Measurements from ENCODE around the gene SLC4A5. TPM values are rescaled to one million over a fixed set of nuclear protein-coding genes. Genes with fewer than 3 reads are reported as not detected.
"Not testable (repeated sequence)": the region's sequence is repeated elsewhere in the genome, so short reads cannot be mapped to it uniquely, and the experiment has no call there.

The SLC4A5 gene
- total RNA-seq, 1 experiment from 2014 or later, result not detected

- no peak for DNase-seq (ENCODE audit: low read depth)
Observed at GRCh38 chr2:74366036-74366435, 22.8 kb upstream of the SLC4A5 start.

- no peak for DNase-seq (ENCODE audit: low read depth)
Observed at GRCh38 chr2:74364533-74365505, 21.6 kb upstream of the SLC4A5 start.

GRCh38 chr2:74361327-74361726, 18.1 kb upstream of the SLC4A5 start:
- DNase-seq (ENCODE audit: low read depth), result no peak

GRCh38 chr2:74357627-74358026, 14.4 kb upstream of the SLC4A5 start:
- no peak for DNase-seq (ENCODE audit: low read depth)

GRCh38 chr2:74349889-74350288, 6.7 kb upstream of the SLC4A5 start:
- no peak for DNase-seq (ENCODE audit: low read depth)

- no peak for DNase-seq (ENCODE audit: low read depth)
Observed at GRCh38 chr2:74347742-74348141, 4.5 kb upstream of the SLC4A5 start.

GRCh38 chr2:74347303-74347702, 4.1 kb upstream of the SLC4A5 start:
- no peak for DNase-seq (ENCODE audit: low read depth)

- no peak for DNase-seq (ENCODE audit: low read depth)
Observed at GRCh38 chr2:74345272-74345943, 2.2 kb upstream of the SLC4A5 start.

GRCh38 chr2:74336227-74336626, 7.0 kb downstream of the SLC4A5 start:
- DNase-seq (ENCODE audit: low read depth), result not testable (repeated sequence)

- DNase-seq (ENCODE audit: low read depth), result peak; percentile 60
Observed at GRCh38 chr2:74334931-74335333, 8.3 kb downstream of the SLC4A5 start.

GRCh38 chr2:74333896-74334586, 9.2 kb downstream of the SLC4A5 start:
- no peak for DNase-seq (ENCODE audit: low read depth)

GRCh38 chr2:74333175-74333574, 10.0 kb downstream of the SLC4A5 start:
- peak; percentile 32 for DNase-seq (ENCODE audit: low read depth)

GRCh38 chr2:74332550-74333174, 10.6 kb downstream of the SLC4A5 start:
- no peak for DNase-seq (ENCODE audit: low read depth)

GRCh38 chr2:74328573-74328972, 14.6 kb downstream of the SLC4A5 start:
- DNase-seq (ENCODE audit: low read depth), result no peak

GRCh38 chr2:74328074-74328473, 15.1 kb downstream of the SLC4A5 start:
- no peak for DNase-seq (ENCODE audit: low read depth)

GRCh38 chr2:74327627-74328026, 15.6 kb downstream of the SLC4A5 start:
- no peak for DNase-seq (ENCODE audit: low read depth)

- DNase-seq (ENCODE audit: low read depth), result no peak
Observed at GRCh38 chr2:74327199-74327598, 16.0 kb downstream of the SLC4A5 start.

- no peak for DNase-seq (ENCODE audit: low read depth)
Observed at GRCh38 chr2:74325815-74326214, 17.4 kb downstream of the SLC4A5 start.

GRCh38 chr2:74321737-74322136, 21.5 kb downstream of the SLC4A5 start:
- peak; percentile 5 for DNase-seq (ENCODE audit: low read depth)

GRCh38 chr2:74317701-74318100, 25.5 kb downstream of the SLC4A5 start:
- no peak for DNase-seq (ENCODE audit: low read depth)

- DNase-seq (ENCODE audit: low read depth), result no peak
Observed at GRCh38 chr2:74316627-74317295, 26.5 kb downstream of the SLC4A5 start.
